Tibial nerve (tissue), 4 donors: ENCODE results near the gene MAML2. TPM values are rescaled to one million over a fixed set of nuclear protein-coding genes. Genes with fewer than 3 reads are reported as not detected.

Experiments used
- DNase-seq, 2 donors: peaks; one replicate each; pipeline ENCODE4 v3.0.0-alpha.2; 2019; ENCODE audit warnings: low spot score in 2 of 2
- H3K27ac ChIP-seq, 4 donors: fragments of 200-600 bp; sonication (generic) in 3 of 4; one replicate each; pipeline ENCODE4 v1.5.1; 2017 to 2019; ENCODE audit warnings: mild to moderate bottlenecking in 1 of 4
- H3K27me3 ChIP-seq, 2 donors: fragments of 200-600 bp; sonication (generic) in 1 of 2; one replicate each; pipeline versions ENCODE4 v1.5.1 to v1.6.0; 2017 to 2019
- H3K36me3 ChIP-seq, 3 donors: fragments of 200-600 bp; sonication (generic); one replicate each; pipeline ENCODE4 v1.5.1; 2018 to 2019
- H3K4me1 ChIP-seq, 4 donors: fragments of 200-600 bp; sonication (generic) in 3 of 4; one replicate each; pipeline ENCODE4 v1.5.1; 2017 to 2019
- H3K4me3 ChIP-seq, 4 donors: fragments of 200-600 bp; sonication (generic) in 3 of 4; one replicate each; pipeline ENCODE4 v1.5.1; 2017 to 2019; ENCODE audit warnings: mild to moderate bottlenecking in 1 of 4, moderate library complexity in 1 of 4
- H3K9me3 ChIP-seq, 4 donors: fragments of 200-600 bp; sonication (generic) in 3 of 4; one replicate each; pipeline ENCODE4 v1.5.1; 2017 to 2019
- CTCF ChIP-seq, 5 experiments: fragments of 200-600 bp in 3 of 5; fragments of 450-650 bp in 2 of 5; sonication (generic) in 3 of 5; IDR thresholded peaks; one replicate each; pipeline ENCODE4 v1.5.1; 2016 to 2019; ENCODE audit warnings: antibody characterized with exemption in 5 of 5, mild to moderate bottlenecking in 3 of 5, moderate library complexity in 2 of 5
- EP300 ChIP-seq, 2 donors: sonication (generic); formaldehyde crosslinking; IDR thresholded peaks; one replicate each; pipeline ENCODE4 v1.6.1; 2017; ENCODE audit warnings: antibody characterized with exemption in 2 of 2, mild to moderate bottlenecking in 1 of 2
- POLR2A ChIP-seq, 2 donors: fragments of 450-650 bp; IDR thresholded peaks; one replicate each; pipeline ENCODE4 v1.6.1; 2017; ENCODE audit warnings: antibody characterized with exemption in 2 of 2, mild to moderate bottlenecking in 2 of 2, moderate library complexity in 2 of 2
- WGBS, 2 donors: methylation state at CpG; one replicate each; pipeline ENCODE4 v1.1.5; 2018; 5-methylcytosine and 5-hydroxymethylcytosine counted together
- total RNA-seq, 4 donors: library from RNA; depleted of rRNA; stranded (reverse); fragments of >200 nt; gene quantifications; one replicate each; pipeline ENCODE4 v1.1.0, GENCODE V29; 2016

MAML2 gene
- total RNA-seq, 4 donors from 2014 or later = 20.5 to 38.4 (median 27.9) TPM

- H3K9me3 ChIP-seq = no peaks in the 10 kb centered on the region
- DNase-seq = no peak
- TF ChIP-seq CTCF (IDR thresholded peaks at IDR 0.05) = no peak
- TF ChIP-seq POLR2A (IDR thresholded peaks at IDR 0.05) = no peak
- no peak for TF ChIP-seq EP300 (IDR thresholded peaks at IDR 0.05)
- H3K36me3 ChIP-seq = no peaks in the 10 kb centered on the region
- H3K27me3 ChIP-seq = no peaks in the 10 kb centered on the region
- H3K4me1 ChIP-seq = peaks cover 0 to 49% (median 6%) of the 10 kb centered on the region in 4 donors
- H3K4me3 ChIP-seq = no peak overlapping the region
- no peak overlapping the region for H3K27ac ChIP-seq
- 83 to 85% methylated on average over 11 of the region's 11 CpGs for WGBS, 2 donors
These were observed 260.7 kb downstream of the MAML2 start for GRCh38 chr11:96082002-96082899.

GRCh38 chr11:96081561-96081960 lies 261.4 kb downstream of the MAML2 start:
- Histone ChIP-seq H3K4me3 (no peak overlapping the region), H3K27me3 (no peaks in the 10 kb centered on the region), H3K9me3 (no peaks in the 10 kb centered on the region), H3K27ac (no peak overlapping the region), H3K36me3 (no peaks in the 10 kb centered on the region), H3K4me1 (peaks cover 0 to 56% (median 10%) of the 10 kb centered on the region in 4 donors)
- no peak for DNase-seq
- 82 to 88% methylated on average over 4 of the region's 4 CpGs for WGBS, 2 donors
- no peak for TF ChIP-seq EP300 (IDR thresholded peaks at IDR 0.05)
- no peak for TF ChIP-seq POLR2A (IDR thresholded peaks at IDR 0.05)
- TF ChIP-seq CTCF (IDR thresholded peaks at IDR 0.05) = no peak

GRCh38 chr11:96079691-96080090 lies 263.3 kb downstream of the MAML2 start:
- no peaks in the 10 kb centered on the region for H3K9me3 ChIP-seq
- peaks cover 0 to 62% (median 25%) of the 10 kb centered on the region in 4 donors for H3K4me1 ChIP-seq
- no peak overlapping the region for H3K27ac ChIP-seq
- WGBS, 2 donors = 85 to 96% methylated on average over 4 of the region's 4 CpGs
- H3K27me3 ChIP-seq = no peaks in the 10 kb centered on the region
- DNase-seq = no peak
- TF ChIP-seq EP300 (IDR thresholded peaks at IDR 0.05) (no peak), POLR2A (IDR thresholded peaks at IDR 0.05) (no peak), CTCF (IDR thresholded peaks at IDR 0.05) (no peak)
- H3K36me3 ChIP-seq = no peaks in the 10 kb centered on the region
- H3K4me3 ChIP-seq = no peak overlapping the region

- Histone ChIP-seq H3K9me3 (no peaks in the 10 kb centered on the region), H3K4me1 (peaks cover 0 to 57% (median 29%) of the 10 kb centered on the region in 4 donors), H3K27me3 (no peaks in the 10 kb centered on the region), H3K4me3 (no peak overlapping the region), H3K36me3 (no peaks in the 10 kb centered on the region), H3K27ac (peak overlapping the region in 2 of 4 donors; percentile 9 to 52)
- 68 to 71% methylated on average over 5 of the region's 5 CpGs for WGBS, 2 donors
- no peak for DNase-seq
- TF ChIP-seq EP300 (IDR thresholded peaks at IDR 0.05) (no peak), CTCF (IDR thresholded peaks at IDR 0.05) (no peak), POLR2A (IDR thresholded peaks at IDR 0.05) (no peak)
These were observed 267.4 kb downstream of the MAML2 start for GRCh38 chr11:96075532-96075959.
